ENCODE measurements around the gene KRTAP5-2.

The KRTAP5-2 gene

DNA sequence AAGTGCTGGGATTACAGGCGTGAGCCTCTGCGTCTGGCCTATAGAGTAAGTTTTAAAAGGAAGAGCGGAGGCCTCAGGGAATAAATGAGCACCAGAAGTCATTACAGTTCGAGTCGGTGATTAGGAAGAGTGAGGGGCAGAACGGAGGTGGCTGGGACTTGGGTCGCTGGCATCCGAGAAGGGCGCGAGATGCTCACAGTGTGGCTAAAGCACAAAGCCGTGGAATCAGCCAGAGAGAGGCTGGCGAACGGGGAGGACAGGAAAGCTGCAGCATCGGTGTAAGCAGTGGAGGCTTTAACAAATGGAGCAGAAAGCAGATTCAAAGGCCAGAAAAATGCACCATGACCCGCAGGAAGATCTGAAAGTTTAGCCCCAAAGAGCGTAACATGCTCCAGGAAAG is 26.5 kb upstream of the KRTAP5-2 start:
- H3K4me3 ChIP-seq (IDR thresholded peaks at IDR 0.05; ENCODE audit: insufficient read depth, low read depth, low read length): no peak overlapping the region
- H3K27ac ChIP-seq: no peak overlapping the region
- peaks cover 82% of the 10 kb centered on the region for H3K27me3 ChIP-seq (ENCODE audit: insufficient read depth, low read depth)
- TF ChIP-seq, protein P1, sequence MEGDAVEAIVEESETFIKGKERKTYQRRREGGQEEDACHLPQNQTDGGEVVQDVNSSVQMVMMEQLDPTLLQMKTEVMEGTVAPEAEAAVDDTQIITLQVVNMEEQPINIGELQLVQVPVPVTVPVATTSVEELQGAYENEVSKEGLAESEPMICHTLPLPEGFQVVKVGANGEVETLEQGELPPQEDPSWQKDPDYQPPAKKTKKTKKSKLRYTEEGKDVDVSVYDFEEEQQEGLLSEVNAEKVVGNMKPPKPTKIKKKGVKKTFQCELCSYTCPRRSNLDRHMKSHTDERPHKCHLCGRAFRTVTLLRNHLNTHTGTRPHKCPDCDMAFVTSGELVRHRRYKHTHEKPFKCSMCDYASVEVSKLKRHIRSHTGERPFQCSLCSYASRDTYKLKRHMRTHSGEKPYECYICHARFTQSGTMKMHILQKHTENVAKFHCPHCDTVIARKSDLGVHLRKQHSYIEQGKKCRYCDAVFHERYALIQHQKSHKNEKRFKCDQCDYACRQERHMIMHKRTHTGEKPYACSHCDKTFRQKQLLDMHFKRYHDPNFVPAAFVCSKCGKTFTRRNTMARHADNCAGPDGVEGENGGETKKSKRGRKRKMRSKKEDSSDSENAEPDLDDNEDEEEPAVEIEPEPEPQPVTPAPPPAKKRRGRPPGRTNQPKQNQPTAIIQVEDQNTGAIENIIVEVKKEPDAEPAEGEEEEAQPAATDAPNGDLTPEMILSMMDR (conservative IDR thresholded peaks at IDR 0.05; ENCODE audit: low read depth, low read length): no peak
- no peaks in the 10 kb centered on the region for H3K4me1 ChIP-seq (ENCODE audit: low read depth, poor library complexity, severe bottlenecking)
- H3K4me2 ChIP-seq: no peak overlapping the region
- H3K36me3 ChIP-seq (ENCODE audit: insufficient read depth): no peaks in the 10 kb centered on the region
- H4K20me1 ChIP-seq (ENCODE audit: insufficient read depth): no peaks in the 10 kb centered on the region
- H3K79me2 ChIP-seq (ENCODE audit: insufficient read depth, low read depth): no peaks in the 10 kb centered on the region
- H2AFZ ChIP-seq (ENCODE audit: low read depth): no peak overlapping the region
- H3K9ac ChIP-seq: no peak overlapping the region

DNA sequence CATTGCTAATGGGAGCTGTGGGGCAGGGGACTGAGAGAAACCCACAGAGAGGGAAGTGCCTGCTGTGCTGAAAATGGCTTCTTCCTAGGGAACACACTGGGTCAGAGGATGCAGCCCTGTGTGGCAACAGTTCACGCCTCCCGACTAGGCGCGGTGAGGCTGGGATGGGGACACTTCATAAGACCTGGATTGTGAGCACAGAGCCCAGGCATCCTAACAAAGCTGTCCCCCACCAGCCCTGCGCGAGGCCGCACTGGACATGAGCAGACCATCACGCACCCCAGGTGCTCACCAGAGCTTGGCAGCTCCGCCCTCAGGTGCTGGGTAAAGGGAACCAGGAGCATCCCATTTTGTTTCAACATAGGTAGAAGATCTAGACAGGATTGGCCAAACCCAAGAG is 25.6 kb upstream of the KRTAP5-2 start:
- Histone ChIP-seq H3K27ac (no peak overlapping the region), H3K79me2 (ENCODE audit: insufficient read depth, low read depth) (no peaks in the 10 kb centered on the region), H3K9ac (no peak overlapping the region), H2AFZ (ENCODE audit: low read depth) (no peak overlapping the region), H4K20me1 (ENCODE audit: insufficient read depth) (no peaks in the 10 kb centered on the region), H3K4me2 (no peak overlapping the region), H3K4me3 (IDR thresholded peaks at IDR 0.05; ENCODE audit: insufficient read depth, low read depth, low read length) (no peak overlapping the region), H3K4me1 (ENCODE audit: low read depth, poor library complexity, severe bottlenecking) (no peaks in the 10 kb centered on the region), H3K27me3 (ENCODE audit: insufficient read depth, low read depth) (peaks cover 83% of the 10 kb centered on the region), H3K36me3 (ENCODE audit: insufficient read depth) (no peaks in the 10 kb centered on the region)
- TF ChIP-seq, protein P1 (conservative IDR thresholded peaks at IDR 0.05; ENCODE audit: low read depth, low read length): no peak

DNA sequence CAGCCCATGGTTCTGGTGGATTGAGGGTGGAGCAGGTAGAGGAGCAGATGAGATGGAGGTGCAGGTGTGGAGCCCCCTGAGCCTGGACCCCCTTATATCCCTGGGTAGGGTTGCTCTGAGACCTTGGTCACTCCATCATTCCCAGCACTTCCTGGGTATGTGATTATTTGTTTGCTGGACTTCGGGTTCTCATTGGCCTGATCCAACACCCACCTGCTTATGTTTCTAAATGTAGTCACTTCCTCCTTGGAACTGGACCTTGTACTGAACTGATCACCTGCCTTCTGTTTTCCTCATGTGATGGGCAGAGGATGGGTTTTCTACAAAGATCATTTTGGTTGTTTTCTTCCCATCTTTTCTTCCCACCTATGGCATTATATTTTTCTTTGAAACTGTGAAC is 24.0 kb upstream of the KRTAP5-2 start, which contains the start of gene KRTAP5-4:
KRTAP5-4 (minus strand) TSS at position 53 of the 400 bp plus-strand sequence; CDS start at position 8, 45 bp downstream.
- TF ChIP-seq, protein P1 (conservative IDR thresholded peaks at IDR 0.05; ENCODE audit: low read depth, low read length): no peak
- Histone ChIP-seq H4K20me1 (ENCODE audit: insufficient read depth) (no peaks in the 10 kb centered on the region), H3K79me2 (ENCODE audit: insufficient read depth, low read depth) (no peaks in the 10 kb centered on the region), H3K9ac (no peak within 1 kb of the TSS), H3K27me3 (ENCODE audit: insufficient read depth, low read depth) (peaks cover 85% of the 10 kb centered on the region), H3K27ac (no peak within 1 kb of the TSS), H3K4me1 (ENCODE audit: low read depth, poor library complexity, severe bottlenecking) (no peaks in the 10 kb centered on the region), H3K4me3 (IDR thresholded peaks at IDR 0.05; ENCODE audit: insufficient read depth, low read depth, low read length) (no peak within 1 kb of the TSS), H3K4me2 (no peak within 1 kb of the TSS), H3K36me3 (ENCODE audit: insufficient read depth) (no peaks in the 10 kb centered on the region), H2AFZ (ENCODE audit: low read depth) (no peak within 1 kb of the TSS)

DNA sequence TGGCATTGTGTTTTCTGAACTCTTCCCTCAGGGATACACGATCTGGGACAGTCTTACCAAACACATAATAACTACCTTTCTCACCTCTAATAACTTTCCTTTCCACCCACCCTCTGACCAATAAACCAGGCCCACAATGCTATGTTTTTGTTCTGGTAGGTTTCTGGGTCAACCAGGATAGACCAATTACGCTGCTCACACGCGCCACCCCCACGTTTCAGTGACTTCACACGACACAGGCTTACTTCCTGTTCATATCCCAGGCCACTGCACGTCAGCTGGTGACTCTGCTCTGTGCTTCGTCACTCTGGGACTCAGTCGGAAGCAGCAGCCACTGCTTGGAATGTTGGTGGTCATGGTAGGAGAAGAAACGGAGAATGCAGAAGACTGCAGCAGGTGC is 21.4 kb upstream of the KRTAP5-2 start:
- H3K4me1 ChIP-seq (ENCODE audit: low read depth, poor library complexity, severe bottlenecking): no peaks in the 10 kb centered on the region
- no peak overlapping the region for H3K9ac ChIP-seq
- H3K27ac ChIP-seq: no peak overlapping the region
- peaks cover 86% of the 10 kb centered on the region for H3K27me3 ChIP-seq (ENCODE audit: insufficient read depth, low read depth)
- no peak overlapping the region for H3K4me3 ChIP-seq (IDR thresholded peaks at IDR 0.05; ENCODE audit: insufficient read depth, low read depth, low read length)
- no peaks in the 10 kb centered on the region for H3K36me3 ChIP-seq (ENCODE audit: insufficient read depth)
- no peaks in the 10 kb centered on the region for H4K20me1 ChIP-seq (ENCODE audit: insufficient read depth)
- no peak overlapping the region for H2AFZ ChIP-seq (ENCODE audit: low read depth)
- TF ChIP-seq, protein P1 (conservative IDR thresholded peaks at IDR 0.05; ENCODE audit: low read depth, low read length): no peak
- H3K79me2 ChIP-seq (ENCODE audit: insufficient read depth, low read depth): no peaks in the 10 kb centered on the region
- H3K4me2 ChIP-seq: no peak overlapping the region
